Testis (tissue), 3 donors: Measurements from ENCODE around the gene COL4A1. TPM values are rescaled to one million over a fixed set of nuclear protein-coding genes. Genes with fewer than 3 reads are reported as not detected.

Source experiments
- DNase-seq: peaks from one replicate; pipeline ENCODE4 v3.0.0-alpha.2; 2019
- H3K27ac ChIP-seq, 2 donors: fragments of 200-600 bp; sonication (generic); one replicate each; pipeline ENCODE4 v1.5.1; 2019
- H3K27me3 ChIP-seq: fragments of 200-600 bp; sonication (generic); one replicate; pipeline ENCODE4 v1.5.1; 2019
- H3K36me3 ChIP-seq: fragments of 200-600 bp; sonication (generic); one replicate; pipeline ENCODE4 v1.5.1; 2017; ENCODE audit warnings: low read depth; ENCODE audit errors: missing control alignments
- H3K4me1 ChIP-seq: fragments of 200-600 bp; sonication (generic); one replicate; pipeline ENCODE4 v1.5.1; 2019
- H3K4me3 ChIP-seq, 2 donors: fragments of 200-600 bp; sonication (generic); one replicate each; pipeline ENCODE4 v1.5.1; 2017 to 2019
- H3K9me3 ChIP-seq: fragments of 200-600 bp; sonication (generic); one replicate; pipeline ENCODE4 v1.5.1; 2017
- CTCF ChIP-seq, 3 experiments: fragments of 450-650 bp in 2 of 3; fragments of 200-600 bp in 1 of 3; sonication (generic) in 1 of 3; IDR thresholded peaks; one replicate each; pipeline ENCODE4 v1.5.1; 2016 to 2019; ENCODE audit warnings: antibody characterized with exemption in 3 of 3, mild to moderate bottlenecking in 2 of 3, moderate library complexity in 1 of 3
- POLR2A ChIP-seq: fragments of 450-650 bp; IDR thresholded peaks from one replicate; pipeline ENCODE4 v1.6.1; 2017; ENCODE audit warnings: antibody characterized with exemption, mild to moderate bottlenecking, moderate library complexity
- WGBS, 2 donors: methylation state at CpG; one replicate each; pipeline ENCODE4 v1.1.5; 2018; 5-methylcytosine and 5-hydroxymethylcytosine counted together
- intact Hi-C: fragments of 100-400 bp; cut with DNase I; formaldehyde crosslinking; loops from one replicate; pipeline ENCODE4 v1.15.1; 2023; ENCODE audit warnings: low total_unique reads
- polyA plus RNA-seq: library from polyadenylated mRNA; stranded (reverse); fragments of 350-450 nt; fragmentation: Illumina TruSeq; extraction: RNeasy Lipid Tissue Mini Kit (QIAGEN cat#74804); gene quantifications from one replicate; pipeline ENCODE4 v1.2.3, GENCODE V29; 2014; ENCODE audit warnings: low read depth, low replicate concordance; ENCODE audit not compliant: insufficient read depth
- total RNA-seq, 2 donors: library from RNA; depleted of rRNA; stranded (reverse); fragments of >200 nt; gene quantifications; one replicate each; pipeline ENCODE4 v1.2.3, GENCODE V29; 2016

The COL4A1 gene
- total and polyA plus RNA-seq, 3 donors from 2014 or later: 35.5 to 43.0 (median 39.0) TPM

GRCh38 chr13:110162866-110163658 is 143.9 kb downstream of the COL4A1 start:
- H3K27me3 ChIP-seq: no peaks in the 10 kb centered on the region
- no peaks in the 10 kb centered on the region for H3K4me1 ChIP-seq
- no peak overlapping the region for H3K27ac ChIP-seq
- H3K36me3 ChIP-seq: no peaks in the 10 kb centered on the region
- no peak for DNase-seq
- H3K4me3 ChIP-seq: no peak overlapping the region
- TF ChIP-seq CTCF (IDR thresholded peaks at IDR 0.05): no peak
- no peak for TF ChIP-seq POLR2A
- no peaks in the 10 kb centered on the region for H3K9me3 ChIP-seq
- WGBS, 2 donors: 84 to 90% methylated on average over 11 of the region's 11 CpGs
- intact Hi-C loops: no loop called here

- Histone ChIP-seq H3K4me1 (no peaks in the 10 kb centered on the region), H3K36me3 (no peaks in the 10 kb centered on the region), H3K4me3 (no peak overlapping the region), H3K27ac (no peak overlapping the region), H3K27me3 (no peaks in the 10 kb centered on the region), H3K9me3 (no peaks in the 10 kb centered on the region)
- DNase-seq: no peak
- intact Hi-C loops: no loop called here
- 78 to 95% methylated on average over 11 of the region's 11 CpGs for WGBS, 2 donors
- TF ChIP-seq POLR2A (no peak), CTCF (IDR thresholded peaks at IDR 0.05) (no peak)
Observed at GRCh38 chr13:110162053-110162452, 144.9 kb downstream of the COL4A1 start.

- peak; percentile 22 for DNase-seq
- H3K4me1 ChIP-seq: no peaks in the 10 kb centered on the region
- no peak for TF ChIP-seq POLR2A
- no peak for TF ChIP-seq CTCF (IDR thresholded peaks at IDR 0.05)
- 82 to 84% methylated on average over 10 of the region's 10 CpGs for WGBS, 2 donors
- intact Hi-C loops: no loop called here
- H3K36me3 ChIP-seq: no peaks in the 10 kb centered on the region
- no peaks in the 10 kb centered on the region for H3K27me3 ChIP-seq
- no peak overlapping the region for H3K27ac ChIP-seq
- no peaks in the 10 kb centered on the region for H3K9me3 ChIP-seq
- no peak overlapping the region for H3K4me3 ChIP-seq
Observed at GRCh38 chr13:110161112-110161882, 145.7 kb downstream of the COL4A1 start.

- 70 to 82% methylated on average over 2 of the region's 2 CpGs for WGBS, 2 donors
- TF ChIP-seq POLR2A (no peak), CTCF (IDR thresholded peaks at IDR 0.05) (no peak)
- intact Hi-C loops: no loop called here
- no peaks in the 10 kb centered on the region for H3K9me3 ChIP-seq
- no peaks in the 10 kb centered on the region for H3K27me3 ChIP-seq
- H3K36me3 ChIP-seq: no peaks in the 10 kb centered on the region
- no peaks in the 10 kb centered on the region for H3K4me1 ChIP-seq
- H3K27ac ChIP-seq: no peak overlapping the region
- no peak for DNase-seq
- H3K4me3 ChIP-seq: no peak overlapping the region
Observed at GRCh38 chr13:110158226-110158625, 148.7 kb downstream of the COL4A1 start.
